Germinal center (tissue), 1 donor: Measurements from ENCODE around the gene EME1.

ENCODE experiments used
- DNase-seq: peaks from one replicate; pipeline ENCODE4 v3.0.0; 2012; ENCODE audit warnings: mixed read lengths, low spot score

The EME1 gene

DNA sequence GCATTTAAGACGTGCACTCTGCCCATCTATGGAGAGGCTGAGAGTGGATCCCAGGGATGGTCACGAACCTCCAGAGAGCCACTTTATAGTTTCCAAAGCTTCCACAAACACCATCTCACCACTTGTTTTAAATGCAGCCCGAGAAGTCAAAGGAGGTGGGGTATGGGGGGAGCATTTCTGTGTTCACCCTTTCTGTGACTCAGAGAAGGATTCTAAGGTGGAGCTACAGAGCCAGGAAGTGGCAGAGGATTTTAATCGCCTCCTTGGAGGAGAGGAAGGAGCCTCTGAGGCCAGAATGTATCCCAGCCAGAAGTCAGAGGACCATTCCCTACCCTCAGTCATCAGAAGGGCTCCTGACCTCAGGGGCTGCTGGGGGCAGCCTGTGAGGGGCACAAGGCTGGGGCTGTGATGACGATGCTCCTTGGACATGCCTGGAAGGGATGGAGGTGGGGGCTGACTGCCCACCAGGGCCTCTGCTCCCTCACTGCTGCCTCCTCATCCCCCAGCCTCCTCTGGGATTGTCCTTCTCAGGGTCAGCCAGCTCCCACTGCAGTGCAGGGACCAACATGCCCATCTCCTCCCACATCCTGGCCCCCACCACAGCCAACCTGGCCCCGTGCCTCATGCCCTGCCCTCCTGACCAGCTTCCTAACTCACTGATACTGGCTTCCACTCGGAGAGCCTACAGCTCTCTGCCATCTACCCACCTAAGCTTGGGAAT lies 24.3 kb upstream of the EME1 start:
- DNase-seq = no peak

DNA sequence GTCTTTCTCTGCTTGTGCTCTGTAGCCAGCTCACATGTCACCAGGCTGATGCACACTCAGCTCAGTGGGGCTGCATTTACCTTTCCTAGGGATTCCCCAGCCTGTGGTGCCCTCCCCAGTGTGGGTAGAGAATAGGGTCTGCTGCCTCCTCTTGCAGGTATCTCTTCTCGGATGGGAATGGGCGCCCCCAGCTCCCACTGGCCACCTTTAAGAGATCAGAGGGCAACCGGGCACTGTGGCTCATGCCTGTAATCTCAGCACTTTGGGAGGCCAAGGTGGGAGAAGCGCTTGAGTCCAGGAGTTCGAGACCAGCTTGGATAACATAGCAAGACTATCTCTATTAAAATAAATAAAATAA lies 23.8 kb upstream of the EME1 start:
- DNase-seq = no peak

DNA sequence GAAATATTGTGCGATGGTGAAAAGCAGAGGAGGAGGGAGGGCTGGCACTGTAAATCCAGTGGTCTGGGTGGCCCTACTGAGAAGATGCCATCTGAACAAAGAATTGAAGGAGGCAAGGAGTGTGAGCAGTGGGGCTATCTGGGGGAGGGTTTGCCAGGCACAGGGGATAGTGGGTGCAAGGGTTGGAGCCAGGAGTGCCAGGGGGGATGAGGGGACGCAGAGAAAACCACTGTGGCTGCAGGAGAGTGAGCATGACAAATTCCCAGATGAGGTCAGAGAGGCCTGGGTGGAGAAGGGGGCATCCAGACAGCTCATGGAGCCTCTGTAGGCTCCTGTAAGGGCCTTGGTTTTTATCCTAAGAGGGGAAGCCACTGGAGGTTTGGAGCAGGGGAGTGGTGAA lies 22.3 kb upstream of the EME1 start:
- DNase-seq = no peak

DNA sequence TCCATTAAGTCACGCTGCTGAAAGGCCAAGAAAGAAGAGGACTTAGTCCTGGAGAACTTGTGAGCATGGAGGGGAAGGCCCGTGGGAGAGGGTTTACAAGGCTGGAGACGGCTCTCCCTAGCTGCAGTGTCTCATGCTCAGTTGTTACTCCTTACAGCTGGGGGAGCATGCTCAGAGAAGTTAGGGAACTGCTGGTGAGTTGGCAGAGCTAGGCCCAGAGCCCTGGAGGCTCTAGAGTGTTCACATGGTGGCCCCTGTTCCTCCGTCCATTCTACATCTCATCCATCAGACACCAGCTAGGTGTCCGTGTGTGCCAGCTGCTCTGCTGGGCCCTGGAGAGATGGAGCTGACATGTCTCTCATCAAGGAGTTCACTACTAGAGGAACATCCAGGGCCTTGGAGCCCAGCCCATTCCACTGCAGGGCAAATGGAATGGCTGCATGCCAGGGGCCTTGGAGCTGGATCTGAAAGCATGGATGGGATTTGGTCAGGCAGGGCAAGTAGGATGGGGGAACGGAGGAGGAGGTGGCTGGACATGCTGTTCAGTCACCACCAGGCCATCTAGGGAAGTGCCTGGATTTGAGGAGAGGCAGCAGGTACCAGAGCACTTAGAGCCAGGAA lies 20.8 kb upstream of the EME1 start:
- no peak for DNase-seq

DNA sequence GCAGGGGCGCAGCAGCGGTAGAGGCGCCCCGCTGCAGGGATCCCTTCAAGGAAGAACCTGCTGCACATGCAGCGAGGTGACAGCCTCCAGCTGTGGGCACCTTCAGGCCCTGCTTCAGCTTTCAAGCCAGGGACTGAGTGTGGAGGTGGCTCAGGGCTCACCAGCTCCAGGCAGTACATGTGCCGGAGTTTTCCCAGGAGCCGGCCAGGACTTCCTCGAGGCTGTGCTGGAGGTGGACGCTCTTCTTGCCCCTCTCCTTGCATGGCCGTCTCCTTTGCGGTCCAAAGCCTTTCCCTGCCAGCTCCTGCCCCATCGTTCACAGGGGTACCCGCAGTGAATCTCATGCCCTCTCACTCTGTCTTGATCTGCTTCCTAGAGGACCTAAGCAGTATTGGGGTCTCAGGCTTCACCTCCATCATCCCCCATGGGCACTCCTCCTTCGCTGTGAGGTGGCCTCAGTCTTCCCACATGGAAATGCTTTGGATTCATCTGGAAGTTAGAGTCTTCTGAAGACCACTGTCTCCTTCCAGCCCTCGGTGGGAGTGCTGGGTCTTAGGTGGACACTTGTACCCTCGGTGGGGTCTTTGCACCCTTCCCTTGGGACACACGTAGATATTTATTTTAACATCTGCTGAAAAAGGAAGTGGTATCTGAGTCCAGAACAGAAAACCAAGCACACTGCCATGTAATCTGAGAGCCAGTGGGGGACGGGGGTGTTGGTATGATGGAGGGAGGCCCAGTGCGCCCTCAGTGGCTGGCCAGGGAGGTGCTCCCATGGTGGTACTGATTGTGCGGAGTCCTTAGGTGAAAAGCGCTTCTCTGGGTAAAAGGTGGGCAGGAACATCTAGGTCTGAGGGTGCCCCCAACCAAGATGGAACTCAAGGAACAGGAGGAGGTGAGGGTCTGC lies 20.1 kb upstream of the EME1 start:
- DNase-seq = no peak

DNA sequence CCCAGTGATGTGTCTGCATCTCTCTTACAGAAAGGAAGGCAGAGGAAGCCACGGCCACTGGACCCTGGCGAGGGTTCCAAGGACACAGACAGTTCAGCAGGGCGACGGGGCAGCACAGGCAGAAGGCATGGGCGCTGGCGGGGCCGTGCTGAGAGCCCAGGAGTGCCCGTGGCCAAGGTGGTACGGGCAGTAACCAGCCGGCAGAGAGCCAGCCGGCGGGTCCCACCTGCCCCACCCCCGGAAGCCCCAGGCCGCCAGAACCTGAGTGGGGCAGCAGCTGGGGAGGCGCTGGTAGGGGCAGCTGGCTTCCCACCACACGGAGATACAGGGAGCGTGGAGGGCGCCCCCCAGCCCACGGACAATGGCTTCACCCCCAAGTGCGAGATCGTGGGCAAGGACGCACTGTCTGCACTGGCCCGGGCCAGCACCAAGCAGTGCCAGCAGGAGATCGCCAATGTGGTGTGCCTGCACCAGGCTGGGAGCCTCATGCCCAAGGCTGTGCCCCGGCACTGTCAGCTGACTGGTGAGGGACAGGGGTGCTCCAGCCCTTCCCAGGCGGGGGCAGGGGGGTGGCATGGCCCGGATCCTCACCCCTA lies 19.3 kb upstream of the EME1 start:
- no peak for DNase-seq

DNA sequence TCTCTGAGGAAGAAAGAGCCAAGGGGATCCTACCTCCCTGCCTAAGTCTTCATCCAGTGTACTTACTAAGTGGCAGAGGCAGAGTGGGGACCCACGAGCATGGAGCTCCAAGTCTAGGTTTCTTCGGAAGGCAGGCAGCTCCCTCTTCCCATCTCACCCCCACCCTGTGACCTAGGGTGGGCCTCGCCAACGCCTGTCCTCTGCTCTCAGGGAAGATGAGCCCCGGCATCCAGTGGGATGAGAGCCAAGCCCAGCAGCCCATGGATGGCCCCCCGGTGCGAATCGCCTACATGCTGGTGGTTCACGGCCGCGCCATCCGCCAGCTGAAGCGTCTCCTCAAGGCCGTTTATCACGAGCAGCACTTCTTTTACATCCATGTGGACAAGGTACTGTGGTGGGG lies 18.8 kb upstream of the EME1 start:
- no peak for DNase-seq

DNA sequence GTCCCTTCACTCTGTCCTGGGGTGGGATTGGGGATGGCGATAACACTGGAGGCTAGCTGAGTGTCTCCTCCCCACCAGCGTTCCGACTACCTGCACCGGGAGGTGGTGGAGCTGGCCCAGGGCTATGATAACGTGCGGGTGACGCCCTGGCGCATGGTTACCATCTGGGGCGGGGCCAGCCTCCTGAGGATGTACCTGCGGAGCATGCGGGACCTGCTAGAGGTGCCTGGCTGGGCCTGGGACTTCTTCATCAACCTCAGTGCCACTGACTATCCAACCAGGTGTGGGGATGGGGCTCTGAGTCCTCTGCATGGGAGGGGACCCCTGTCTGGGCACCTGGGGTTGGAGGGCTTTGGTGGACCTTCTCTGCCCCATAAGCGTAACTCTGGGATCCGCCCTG lies 18.3 kb upstream of the EME1 start:
- no peak for DNase-seq

DNA sequence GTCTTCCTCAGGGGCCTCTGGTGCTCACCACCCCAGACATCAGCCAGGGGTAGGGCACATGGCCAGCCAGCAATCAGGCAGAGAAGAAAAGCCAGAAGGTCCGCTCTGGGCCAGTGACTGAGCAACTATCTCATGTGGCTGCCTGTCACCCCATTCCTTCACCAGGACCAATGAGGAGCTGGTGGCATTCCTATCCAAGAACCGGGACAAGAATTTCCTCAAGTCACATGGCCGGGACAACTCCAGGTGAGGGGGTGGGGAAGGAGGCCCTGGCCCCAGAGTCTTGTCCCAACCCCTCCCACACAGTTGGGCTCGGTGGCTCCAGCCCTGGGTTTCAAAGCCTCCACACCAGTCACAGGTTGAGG lies 17.7 kb upstream of the EME1 start:
- no peak for DNase-seq

DNA sequence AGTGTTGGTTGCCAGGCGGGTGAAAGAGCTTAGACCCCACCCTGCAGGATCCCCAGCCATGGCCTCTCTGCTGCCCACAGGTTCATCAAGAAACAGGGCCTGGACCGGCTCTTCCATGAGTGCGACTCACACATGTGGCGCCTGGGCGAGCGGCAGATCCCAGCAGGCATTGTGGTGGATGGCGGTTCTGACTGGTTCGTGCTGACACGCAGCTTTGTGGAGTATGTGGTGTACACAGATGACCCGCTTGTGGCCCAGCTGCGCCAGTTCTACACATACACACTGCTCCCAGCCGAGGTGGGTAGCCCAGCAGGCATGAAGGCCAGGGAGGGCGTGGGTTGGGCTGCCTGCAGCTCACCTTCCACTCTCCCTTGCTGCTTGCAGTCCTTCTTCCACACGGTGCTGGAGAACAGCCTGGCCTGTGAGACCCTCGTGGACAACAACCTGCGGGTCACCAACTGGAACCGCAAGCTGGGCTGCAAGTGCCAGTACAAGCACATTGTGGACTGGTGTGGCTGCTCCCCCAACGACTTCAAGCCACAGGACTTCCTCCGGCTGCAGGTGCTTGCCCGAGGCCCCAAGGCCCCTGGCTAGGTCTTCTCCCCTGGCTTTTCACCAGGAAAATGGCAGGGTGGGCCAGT lies 17.2 kb upstream of the EME1 start:
- DNase-seq = no peak

DNA sequence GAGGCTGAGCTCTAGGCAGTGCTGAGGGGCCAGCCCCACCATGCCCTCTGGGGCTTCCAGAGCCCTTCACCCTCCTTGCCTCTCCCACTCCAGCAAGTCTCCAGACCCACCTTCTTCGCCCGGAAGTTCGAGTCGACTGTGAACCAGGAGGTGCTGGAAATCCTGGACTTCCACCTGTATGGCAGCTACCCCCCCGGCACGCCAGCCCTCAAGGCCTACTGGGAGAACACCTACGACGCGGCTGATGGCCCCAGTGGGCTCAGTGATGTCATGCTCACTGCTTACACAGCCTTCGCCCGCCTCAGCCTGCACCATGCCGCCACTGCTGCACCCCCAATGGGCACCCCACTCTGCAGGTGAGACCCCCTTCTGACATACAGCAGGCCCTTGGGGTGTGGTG lies 16.6 kb upstream of the EME1 start:
- no peak for DNase-seq

DNA sequence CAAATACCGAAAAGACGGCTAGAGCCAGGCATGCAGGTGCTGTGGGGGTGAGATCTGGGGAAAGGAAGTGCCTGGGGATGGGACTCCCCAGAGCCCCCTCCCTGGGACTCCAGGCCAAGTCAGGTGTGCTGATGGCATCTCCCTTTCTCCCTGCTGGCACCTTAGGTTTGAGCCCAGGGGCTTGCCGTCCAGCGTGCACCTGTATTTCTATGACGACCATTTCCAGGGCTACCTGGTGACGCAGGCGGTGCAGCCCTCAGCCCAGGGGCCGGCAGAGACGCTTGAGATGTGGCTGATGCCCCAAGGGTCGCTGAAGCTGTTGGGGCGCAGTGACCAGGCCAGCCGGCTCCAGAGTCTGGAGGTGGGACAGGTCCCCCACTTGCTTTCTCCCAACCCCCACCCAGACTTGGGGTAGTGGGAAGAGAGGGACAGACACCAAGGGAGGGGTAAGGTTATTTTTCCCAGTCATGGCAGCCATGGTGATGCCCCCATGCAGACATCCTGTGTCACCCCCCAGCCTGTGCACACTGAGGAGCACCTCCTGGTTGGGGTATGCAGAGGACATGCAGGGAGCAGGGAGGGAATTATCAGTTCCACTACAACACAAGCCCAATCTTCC lies 16.0 kb upstream of the EME1 start:
- no peak for DNase-seq

DNA sequence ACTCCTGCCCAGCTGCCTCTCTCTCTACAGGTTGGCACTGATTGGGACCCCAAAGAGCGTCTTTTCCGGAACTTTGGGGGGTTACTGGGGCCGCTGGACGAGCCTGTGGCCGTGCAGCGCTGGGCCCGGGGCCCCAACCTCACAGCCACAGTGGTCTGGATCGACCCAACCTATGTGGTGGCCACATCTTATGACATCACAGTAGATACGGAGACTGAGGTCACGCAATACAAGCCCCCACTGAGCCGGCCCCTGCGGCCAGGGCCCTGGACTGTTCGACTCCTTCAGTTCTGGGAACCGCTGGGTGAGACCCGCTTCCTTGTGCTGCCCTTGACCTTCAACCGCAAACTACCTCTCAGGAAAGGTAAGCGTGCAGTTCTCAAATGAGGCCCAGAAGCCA lies 14.9 kb upstream of the EME1 start:
- no peak for DNase-seq

DNA sequence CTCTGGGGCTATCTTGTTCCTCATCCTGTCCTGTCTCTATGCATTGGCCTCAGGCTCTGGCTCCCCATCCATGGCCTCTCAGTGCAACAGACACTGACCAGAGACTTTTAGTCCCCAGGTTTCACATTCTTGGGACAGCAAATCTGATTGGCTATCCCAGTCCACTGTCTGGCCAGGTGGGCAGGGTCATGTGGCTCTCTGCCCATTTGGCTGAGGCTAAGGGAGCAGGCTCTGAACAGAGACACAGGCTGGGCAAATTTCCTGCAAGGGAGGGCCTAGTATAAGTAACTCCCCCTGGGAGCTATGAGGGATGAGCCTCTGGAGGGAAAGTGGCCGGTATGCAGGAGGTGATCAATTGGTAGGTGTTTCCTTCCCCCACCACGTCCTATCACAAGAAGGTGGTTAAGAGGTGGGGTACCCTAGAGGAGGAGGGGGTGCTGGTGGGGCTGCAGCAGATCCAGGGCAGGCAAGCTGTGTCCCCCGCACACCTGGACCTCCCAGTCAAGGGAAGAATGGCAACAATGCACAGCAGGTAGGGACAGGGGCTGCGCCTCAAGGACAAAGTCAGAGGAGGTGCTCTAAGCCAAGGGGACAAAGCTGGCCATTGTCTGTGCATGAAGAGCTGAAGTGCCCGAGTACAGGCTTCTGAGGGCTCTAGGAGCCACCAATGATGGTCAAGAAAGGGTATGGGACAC lies 13.9 kb upstream of the EME1 start:
- no peak for DNase-seq

DNA sequence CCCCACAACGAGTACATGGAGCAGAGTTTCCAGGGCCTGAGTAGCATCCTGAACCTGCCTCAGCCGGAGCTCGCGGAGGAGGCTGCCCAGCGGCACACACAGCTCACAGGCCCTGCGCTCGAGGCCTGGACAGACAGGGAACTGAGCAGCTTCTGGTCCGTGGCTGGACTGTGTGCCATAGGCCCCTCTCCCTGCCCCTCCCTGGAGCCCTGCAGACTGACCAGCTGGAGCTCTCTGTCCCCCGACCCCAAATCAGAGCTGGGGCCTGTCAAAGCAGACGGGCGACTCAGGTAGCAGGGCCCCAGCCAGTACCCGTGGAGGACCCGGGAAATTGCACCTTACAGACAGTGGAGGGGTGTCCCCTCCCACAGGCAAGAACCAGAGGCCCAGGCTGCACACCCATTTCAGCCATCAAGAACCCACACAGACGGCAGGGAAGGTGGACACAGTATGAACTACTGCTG lies 13.0 kb upstream of the EME1 start:
- DNase-seq = no peak

DNA sequence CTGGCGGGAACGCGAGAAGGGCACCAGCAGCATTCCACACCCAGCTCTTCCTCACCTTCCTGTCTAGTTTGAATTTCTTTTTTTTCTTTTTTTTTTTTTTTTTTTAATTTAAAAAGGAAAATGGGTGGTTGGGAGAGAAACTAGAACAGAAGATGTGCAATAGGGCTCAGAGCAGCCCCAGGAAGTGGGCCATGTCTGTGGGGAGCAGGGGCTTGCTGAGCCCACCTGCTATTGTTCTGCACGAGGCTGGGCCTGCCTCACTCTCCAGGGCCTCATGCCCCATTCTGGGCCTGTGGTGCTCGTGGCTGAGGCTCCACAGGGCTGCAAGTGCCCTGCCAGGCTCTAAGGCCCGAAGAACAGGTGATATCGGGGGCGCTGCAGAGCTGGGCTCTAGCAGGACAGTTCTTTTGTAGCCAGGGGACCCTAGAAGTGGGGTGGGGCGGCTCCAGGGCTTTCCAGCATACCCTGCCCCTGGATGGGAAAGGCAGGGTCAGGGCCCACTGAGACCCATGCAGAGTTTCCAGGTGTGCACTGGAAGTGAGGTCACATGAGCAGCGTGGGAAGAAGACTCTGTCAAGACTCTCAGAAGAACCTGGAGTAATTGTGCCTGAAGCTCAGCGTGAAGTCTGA lies 12.4 kb upstream of the EME1 start:
- DNase-seq = no peak

DNA sequence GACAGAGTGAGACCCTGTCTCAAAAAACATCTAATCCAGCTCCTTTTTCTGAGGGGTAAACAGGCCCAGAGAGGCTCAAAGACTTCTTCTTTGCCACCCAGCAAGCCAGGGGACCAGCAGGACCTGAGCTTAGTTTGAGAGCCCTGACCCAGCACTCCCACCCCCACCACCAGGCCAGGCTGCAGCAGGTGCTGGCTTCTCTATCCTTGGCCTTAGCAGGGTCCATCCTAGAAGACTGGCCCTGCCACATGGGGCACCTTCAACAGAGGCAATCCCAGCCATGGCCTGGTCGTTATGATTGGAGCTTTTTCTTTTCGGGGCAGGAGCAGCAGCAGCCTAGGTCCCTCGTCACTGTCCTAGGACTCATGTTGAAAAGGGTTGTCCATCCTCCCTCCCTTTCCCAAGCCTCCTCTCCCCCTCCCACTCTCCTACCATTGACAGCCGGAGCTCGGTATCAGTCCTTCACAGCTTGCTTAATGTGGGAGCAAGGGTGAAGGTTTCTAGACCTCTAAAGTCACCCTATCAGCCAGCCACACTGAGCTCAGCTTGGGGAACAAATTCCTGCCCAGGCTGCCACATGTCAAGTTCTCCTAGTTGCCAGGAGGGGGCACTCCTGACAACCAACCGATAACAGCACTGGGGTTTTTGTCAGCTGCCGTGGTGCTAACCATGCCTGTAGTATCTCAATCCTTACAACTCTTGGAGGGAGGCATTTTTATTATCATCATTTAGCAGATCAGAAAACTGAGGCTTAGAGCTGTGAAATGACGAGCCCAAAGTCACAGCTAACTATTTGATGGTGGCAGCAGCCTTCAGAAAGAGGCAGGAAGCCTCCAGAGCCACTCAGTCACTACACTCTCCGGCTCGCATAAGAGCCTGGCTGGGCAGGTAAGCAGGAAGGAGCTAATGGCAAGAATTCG lies 11.2 kb upstream of the EME1 start:
- peak; percentile 82 for DNase-seq

DNA sequence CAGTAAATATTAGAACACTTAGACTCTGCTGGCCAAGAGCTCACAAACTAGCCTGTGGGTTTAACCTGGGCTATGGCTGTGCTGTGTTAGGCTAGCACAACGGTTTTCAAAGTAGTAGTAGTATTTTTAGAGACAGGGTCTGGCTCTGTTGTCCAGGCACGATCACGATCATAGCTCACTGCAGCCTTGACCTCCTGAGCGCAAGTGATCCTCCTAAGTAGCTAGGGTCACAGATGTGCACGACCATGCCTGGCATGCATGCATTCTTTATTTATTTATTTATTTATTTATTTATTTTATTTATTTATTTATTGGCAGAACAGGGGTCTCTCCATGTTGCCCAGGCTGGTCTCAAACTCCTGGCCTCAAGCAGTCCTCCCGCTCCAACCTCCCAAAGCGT lies 10.4 kb upstream of the EME1 start:
- DNase-seq = no peak

DNA sequence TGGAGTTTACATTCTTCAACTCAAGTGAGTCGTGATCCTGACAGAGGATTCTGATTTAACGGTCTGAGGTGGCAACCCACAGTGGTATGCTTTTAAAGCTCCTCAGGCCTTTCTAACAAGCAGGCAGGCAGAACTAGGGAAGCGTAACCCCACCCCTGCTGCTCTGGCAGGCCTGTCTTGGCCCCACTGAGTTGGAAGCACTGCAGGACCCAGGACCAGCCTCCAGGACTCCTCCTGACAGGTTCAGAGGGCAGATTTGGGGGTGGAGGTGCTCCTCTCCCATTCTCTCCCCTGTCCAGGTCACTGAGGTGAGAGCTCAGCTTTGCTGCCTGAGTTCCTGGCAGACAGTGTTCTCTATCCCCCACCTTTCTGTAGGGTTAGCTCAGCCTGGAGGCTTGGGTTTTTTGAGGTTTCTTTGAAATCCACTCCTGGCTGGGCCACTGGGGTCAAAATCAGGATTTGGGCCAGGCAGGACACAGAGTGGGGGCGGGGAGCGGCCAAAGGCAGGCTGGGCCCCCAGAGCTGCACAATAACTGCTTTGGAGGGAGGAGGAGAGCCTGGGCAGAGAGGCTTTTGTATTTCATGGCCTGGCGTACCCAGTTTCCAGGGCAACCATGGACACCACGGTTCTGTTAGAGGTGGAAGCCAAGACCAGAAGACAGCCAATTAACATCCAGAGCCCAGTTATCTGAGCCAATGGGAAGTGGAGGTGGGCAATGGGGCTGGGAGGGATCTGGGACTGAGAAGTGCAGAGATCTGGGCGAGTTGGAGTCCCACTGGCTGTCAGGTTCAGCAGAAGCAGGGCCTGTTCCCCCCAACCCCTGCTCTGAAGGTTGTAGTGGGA lies 9.6 kb upstream of the EME1 start:
- DNase-seq = no peak
